ENCODE data around the gene ATPAF1.
"Not testable (repeated sequence)": the region's sequence is repeated elsewhere in the genome, so short reads cannot be mapped to it uniquely, and the experiment has no call there.

DNA sequence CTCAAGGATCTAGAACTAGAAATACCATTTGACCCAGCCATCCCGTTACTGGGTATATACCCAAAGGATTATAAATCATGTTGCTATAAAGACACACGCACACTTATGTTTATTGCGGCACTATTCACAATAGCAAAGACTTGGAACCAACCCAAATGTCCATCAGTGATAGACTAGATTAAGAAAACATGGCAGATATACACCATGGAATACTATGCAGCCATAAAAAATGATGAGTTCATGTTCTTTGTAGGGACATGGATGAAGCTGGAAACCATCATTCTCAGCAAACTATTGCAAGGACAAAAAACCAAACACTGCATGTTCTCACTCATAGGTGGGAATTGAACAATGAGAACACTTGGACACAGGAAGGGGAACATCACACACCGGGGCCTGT is 26.5 kb upstream of the ATPAF1 start:
- not testable (repeated sequence) for TF ChIP-seq CTCF (conservative IDR thresholded peaks at IDR 0.05); EZH2 (IDR thresholded peaks at IDR 0.05; ENCODE audit: low read depth)
